ENCODE results near the gene PIP4K2C. TPM values are rescaled to one million over a fixed set of nuclear protein-coding genes. Genes with fewer than 3 reads are reported as not detected.

PIP4K2C gene
- total RNA-seq, 3 donors from 2014 or later (not counting 1 experiment from before 2014, with no cell fraction given), result 41.0 to 62.9 (median 52.0) TPM

- Mint-ChIP-seq H3K4me1 (peaks cover 15 to 20% of the 10 kb centered on the region in 2 donors), H3K36me3 (no peaks in the 10 kb centered on the region), H3K4me3 (no peak overlapping the region), H3K27ac (no peak overlapping the region), H3K27me3 (ENCODE audit: low read depth in 2 of 2) (peaks cover 12 to 19% of the 10 kb centered on the region in 2 donors), H3K9me3 (no peaks in the 10 kb centered on the region)
- WGBS (ENCODE audit: insufficient coverage), result 87% methylated on average over 11 of the region's 11 CpGs
- TF ChIP-seq CTCF (IDR thresholded peaks at IDR 0.05), result no peak
- Histone ChIP-seq H3K27me3 (ENCODE audit: control insufficient read depth, insufficient read depth, low read length) (peaks cover 18% of the 10 kb centered on the region), H3K27ac (ENCODE audit: low read length) (no peak overlapping the region), H3K4me1 (ENCODE audit: control insufficient read depth, insufficient read depth, low read length) (peaks cover 42% of the 10 kb centered on the region), H3K9me3 (ENCODE audit: control insufficient read depth, insufficient read depth, low read length) (no peaks in the 10 kb centered on the region), H3K36me3 (ENCODE audit: control insufficient read depth, insufficient read depth, low read length) (no peaks in the 10 kb centered on the region), H3K4me3 (ENCODE audit: low read length) (no peak overlapping the region)
- ATAC-seq (no peak), DNase-seq (no peak)
- intact Hi-C loops (cut with micrococcal nuclease), result no loop called here
Measured at GRCh38 chr12:57614948-57615500, 24.0 kb downstream of the PIP4K2C start.

GRCh38 chr12:57615637-57616036, 24.6 kb downstream of the PIP4K2C start:
- H3K4me3 Mint-ChIP-seq, result no peak overlapping the region
- peaks cover 18 to 25% of the 10 kb centered on the region in 2 donors for H3K27me3 Mint-ChIP-seq (ENCODE audit: low read depth in 2 of 2)

GRCh38 chr12:57616383-57617101, 25.6 kb downstream of the PIP4K2C start:
- no peak for TF ChIP-seq CTCF (IDR thresholded peaks at IDR 0.05)
- H3K4me3 Mint-ChIP-seq, result no peak overlapping the region
- no peak for ATAC-seq
- peaks cover 22 to 23% of the 10 kb centered on the region in 2 donors for H3K4me1 Mint-ChIP-seq
- intact Hi-C loops (cut with micrococcal nuclease), result no loop called here
- H3K9me3 Mint-ChIP-seq, result no peaks in the 10 kb centered on the region
- no peak overlapping the region for H3K27ac Mint-ChIP-seq
- Histone ChIP-seq H3K36me3 (ENCODE audit: control insufficient read depth, insufficient read depth, low read length) (no peaks in the 10 kb centered on the region), H3K4me3 (ENCODE audit: low read length) (no peak overlapping the region), H3K27me3 (ENCODE audit: control insufficient read depth, insufficient read depth, low read length) (peaks cover 33% of the 10 kb centered on the region), H3K4me1 (ENCODE audit: control insufficient read depth, insufficient read depth, low read length) (peaks cover 43% of the 10 kb centered on the region), H3K9me3 (ENCODE audit: control insufficient read depth, insufficient read depth, low read length) (no peaks in the 10 kb centered on the region), H3K27ac (ENCODE audit: low read length) (no peak overlapping the region)
- DNase-seq, result no peak
- 89% methylated on average over 1 of the region's 3 CpGs for WGBS (ENCODE audit: insufficient coverage)
- peaks cover 27 to 32% of the 10 kb centered on the region in 2 donors for H3K27me3 Mint-ChIP-seq (ENCODE audit: low read depth in 2 of 2)
- H3K36me3 Mint-ChIP-seq, result no peaks in the 10 kb centered on the region

More at GRCh38 chr12:57615637-57616036, 24.6 kb downstream of the PIP4K2C start:
- Histone ChIP-seq H3K4me3 (ENCODE audit: low read length) (no peak overlapping the region), H3K27ac (ENCODE audit: low read length) (no peak overlapping the region), H3K36me3 (ENCODE audit: control insufficient read depth, insufficient read depth, low read length) (no peaks in the 10 kb centered on the region), H3K4me1 (ENCODE audit: control insufficient read depth, insufficient read depth, low read length) (peaks cover 41% of the 10 kb centered on the region), H3K9me3 (ENCODE audit: control insufficient read depth, insufficient read depth, low read length) (no peaks in the 10 kb centered on the region), H3K27me3 (ENCODE audit: control insufficient read depth, insufficient read depth, low read length) (peaks cover 24% of the 10 kb centered on the region)
- TF ChIP-seq CTCF (IDR thresholded peaks at IDR 0.05), result no peak
- H3K36me3 Mint-ChIP-seq, result no peaks in the 10 kb centered on the region
- ATAC-seq, result no peak
- WGBS (ENCODE audit: insufficient coverage), result 85% methylated on average over 5 of the region's 5 CpGs
- H3K27ac Mint-ChIP-seq, result no peak overlapping the region
- no peaks in the 10 kb centered on the region for H3K9me3 Mint-ChIP-seq
- intact Hi-C loops (cut with micrococcal nuclease), result no loop called here
- H3K4me1 Mint-ChIP-seq, result peaks cover 14 to 20% of the 10 kb centered on the region in 2 donors
- DNase-seq, result no peak
